Body of pancreas (tissue), 4 donors: ENCODE measurements around the gene IFNGR2.

Source experiments
- POLR2A ChIP-seq, 3 donors: fragments of 450-650 bp; IDR thresholded peaks; one replicate each; pipeline ENCODE4 v1.6.1; 2016; ENCODE audit warnings: antibody characterized with exemption in 3 of 3, mild to moderate bottlenecking in 2 of 3
- TF ChIP-seq, protein P1 (sequence below), 7 experiments: fragments of 450-650 bp in 4 of 7; fragments of 200-600 bp in 3 of 7; sonication (generic) in 3 of 7; IDR thresholded peaks; one replicate each; pipeline ENCODE4 v1.5.1; 2016 to 2019; ENCODE audit warnings: antibody characterized with exemption in 7 of 7

DNA sequence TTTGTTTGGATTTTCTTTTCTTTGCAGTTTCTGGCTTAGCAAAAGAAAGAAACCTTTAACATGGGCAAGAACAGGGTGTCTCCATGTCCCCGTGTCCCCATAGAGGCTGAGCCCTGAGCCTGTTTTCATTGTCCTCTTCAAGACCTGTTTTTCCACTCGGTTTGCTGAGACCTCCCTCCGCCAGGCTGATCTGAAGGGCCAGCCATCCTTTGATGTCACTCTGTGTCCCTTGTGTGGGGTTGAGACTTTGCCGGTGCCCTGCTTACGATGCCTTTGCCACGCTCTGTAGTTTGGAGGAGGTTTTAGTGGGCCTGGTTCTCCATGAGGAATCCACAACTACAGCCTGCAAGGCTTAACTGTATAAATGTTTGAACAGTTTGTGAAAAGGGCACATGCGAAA is 23.8 kb downstream of the IFNGR2 start:
- TF ChIP-seq, protein P1, sequence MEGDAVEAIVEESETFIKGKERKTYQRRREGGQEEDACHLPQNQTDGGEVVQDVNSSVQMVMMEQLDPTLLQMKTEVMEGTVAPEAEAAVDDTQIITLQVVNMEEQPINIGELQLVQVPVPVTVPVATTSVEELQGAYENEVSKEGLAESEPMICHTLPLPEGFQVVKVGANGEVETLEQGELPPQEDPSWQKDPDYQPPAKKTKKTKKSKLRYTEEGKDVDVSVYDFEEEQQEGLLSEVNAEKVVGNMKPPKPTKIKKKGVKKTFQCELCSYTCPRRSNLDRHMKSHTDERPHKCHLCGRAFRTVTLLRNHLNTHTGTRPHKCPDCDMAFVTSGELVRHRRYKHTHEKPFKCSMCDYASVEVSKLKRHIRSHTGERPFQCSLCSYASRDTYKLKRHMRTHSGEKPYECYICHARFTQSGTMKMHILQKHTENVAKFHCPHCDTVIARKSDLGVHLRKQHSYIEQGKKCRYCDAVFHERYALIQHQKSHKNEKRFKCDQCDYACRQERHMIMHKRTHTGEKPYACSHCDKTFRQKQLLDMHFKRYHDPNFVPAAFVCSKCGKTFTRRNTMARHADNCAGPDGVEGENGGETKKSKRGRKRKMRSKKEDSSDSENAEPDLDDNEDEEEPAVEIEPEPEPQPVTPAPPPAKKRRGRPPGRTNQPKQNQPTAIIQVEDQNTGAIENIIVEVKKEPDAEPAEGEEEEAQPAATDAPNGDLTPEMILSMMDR (IDR thresholded peaks at IDR 0.05) = no peak
- TF ChIP-seq POLR2A (IDR thresholded peaks at IDR 0.05) = no peak
